Epithelial cell of proximal tubule (primary cell): ENCODE results near the gene ABHD14A. TPM values are rescaled to one million over a fixed set of nuclear protein-coding genes. Genes with fewer than 3 reads are reported as not detected.

ENCODE experiments used
- DNase-seq: peaks from one replicate; pipeline ENCODE4 v3.0.0-alpha.2; 2011; ENCODE audit warnings: low read depth
- H3K4me3 ChIP-seq: 2 replicates; pipeline ENCODE4 v1.5.1; 2011; ENCODE audit warnings: low read depth, mild to moderate bottlenecking, low read length
- CTCF ChIP-seq: conservative IDR thresholded peaks from 2 replicates; pipeline ENCODE4 v1.5.1; 2012; ENCODE audit warnings: low read depth, mild to moderate bottlenecking, low read length
- total RNA-seq: library from RNA; depleted of rRNA; stranded (reverse); fragments of >200 nt; gene quantifications from 2 replicates; pipeline ENCODE4 v1.2.3, GENCODE V29; 2015

ABHD14A gene
- total RNA-seq, 1 donor from 2014 or later = 13.8 TPM

DNA sequence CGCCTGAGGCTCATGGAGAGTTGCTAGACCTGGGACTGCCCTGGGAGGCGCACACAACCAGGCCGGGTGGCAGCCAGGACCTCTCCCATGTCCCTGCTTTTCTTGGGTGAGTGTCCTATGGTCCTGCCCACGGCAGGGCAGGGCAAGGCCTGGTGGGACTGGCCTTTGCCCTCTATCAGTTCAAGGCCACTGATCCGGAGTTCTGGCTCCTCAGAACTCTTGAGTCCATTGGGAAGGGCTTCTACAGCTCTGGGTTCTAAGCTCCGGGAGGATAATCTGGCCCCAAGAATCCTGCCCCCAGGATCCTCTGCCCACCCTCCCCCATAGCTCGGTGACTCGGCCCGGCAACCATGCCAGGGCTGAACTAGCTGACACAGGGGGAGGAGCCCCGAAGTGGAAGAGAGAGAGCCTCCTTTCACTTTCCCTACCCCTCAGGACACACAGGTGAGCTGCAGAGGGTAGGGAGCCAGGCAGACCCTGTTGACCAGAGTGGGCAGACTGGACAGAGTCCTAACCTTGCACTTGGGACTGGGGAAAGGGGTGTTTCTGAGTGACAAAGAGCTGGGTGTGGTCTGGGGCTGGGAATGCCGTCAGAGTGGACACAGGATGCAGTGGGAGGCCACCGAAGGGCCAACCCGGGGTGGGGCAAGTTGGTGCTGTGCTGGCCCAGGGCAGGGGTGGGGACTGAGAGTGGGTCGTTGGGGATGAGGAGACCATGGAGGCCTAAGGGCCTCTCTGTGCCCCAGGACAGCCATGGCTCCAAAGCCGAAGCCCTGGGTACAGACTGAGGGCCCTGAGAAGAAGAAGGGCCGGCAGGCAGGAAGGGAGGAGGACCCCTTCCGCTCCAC is 32.0 kb upstream of the ABHD14A start:
- no peak for TF ChIP-seq CTCF
- no peak for DNase-seq
- H3K4me3 ChIP-seq = peak overlapping the region; percentile 77

- DNase-seq = no peak
These were observed 31.1 kb upstream of the ABHD14A start for GRCh38 chr3:51943451-51944391.

DNA sequence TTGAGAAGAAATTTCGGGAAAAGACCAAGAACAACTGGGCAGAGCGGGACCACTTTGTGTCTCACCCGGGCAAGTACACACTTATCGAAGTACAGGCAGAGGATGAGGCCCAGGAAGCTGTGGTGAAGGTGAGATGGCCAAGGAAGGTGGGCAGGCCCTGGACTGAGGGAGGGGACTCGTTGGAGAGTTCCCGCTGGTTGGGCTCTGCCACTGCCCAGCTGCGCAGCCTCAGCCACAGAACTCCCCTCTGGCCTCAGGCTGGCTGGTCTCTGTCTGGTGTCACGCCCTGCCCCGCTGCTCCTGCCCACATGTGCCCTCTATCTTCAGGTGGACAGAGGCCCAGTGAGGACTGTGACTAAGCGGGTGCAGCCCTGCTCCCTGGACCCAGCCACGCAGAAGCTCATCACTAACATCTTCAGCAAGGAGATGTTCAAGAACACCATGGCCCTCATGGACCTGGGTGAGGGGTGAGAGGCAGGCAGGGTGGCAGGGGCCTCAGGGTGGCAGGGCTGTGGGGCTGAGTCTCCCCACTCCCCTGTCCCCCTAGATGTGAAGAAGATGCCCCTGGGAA is 30.3 kb upstream of the ABHD14A start:
- DNase-seq = no peak
- no peak for TF ChIP-seq CTCF

More at GRCh38 chr3:51943451-51944391, 31.1 kb upstream of the ABHD14A start:
- peak overlapping the region; percentile 77 for H3K4me3 ChIP-seq
- TF ChIP-seq CTCF = no peak

DNA sequence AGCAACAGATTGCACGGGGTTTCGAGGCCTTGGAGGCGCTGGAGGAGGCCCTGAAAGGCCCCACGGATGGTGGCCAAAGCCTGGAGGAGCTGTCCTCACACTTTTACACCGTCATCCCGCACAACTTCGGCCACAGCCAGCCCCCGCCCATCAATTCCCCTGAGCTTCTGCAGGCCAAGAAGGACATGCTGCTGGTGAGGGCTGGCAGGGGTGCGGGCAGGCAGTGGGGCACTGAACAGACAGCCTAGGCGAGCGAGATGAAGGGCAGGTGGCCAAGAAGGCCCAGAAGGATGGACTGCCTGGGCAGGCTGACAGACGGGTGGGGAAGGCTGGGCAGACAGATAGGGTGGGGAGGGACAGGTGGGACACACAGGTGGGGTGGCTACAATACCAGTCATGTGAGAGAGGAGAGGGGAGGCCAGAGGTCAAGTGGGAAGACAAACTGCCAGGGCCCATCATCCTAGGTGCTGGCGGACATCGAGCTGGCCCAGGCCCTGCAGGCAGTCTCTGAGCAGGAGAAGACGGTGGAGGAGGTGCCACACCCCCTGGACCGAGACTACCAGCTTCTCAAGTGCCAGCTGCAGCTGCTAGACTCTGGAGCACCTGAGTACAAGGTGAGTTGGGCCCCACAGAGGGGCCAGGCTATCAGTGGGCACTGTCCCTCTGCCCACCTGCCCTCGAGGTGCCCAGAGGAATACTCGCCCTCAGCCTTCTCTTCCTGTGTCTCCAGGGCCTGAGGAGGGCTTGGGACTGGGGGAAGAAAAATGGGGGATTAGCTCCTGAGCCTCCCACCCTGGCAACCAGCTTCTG is 29.6 kb upstream of the ABHD14A start:
- no peak overlapping the region for H3K4me3 ChIP-seq
- no peak for DNase-seq
- no peak for TF ChIP-seq CTCF

More for the DNA sequence above, 30.3 kb upstream of the ABHD14A start:
- no peak overlapping the region for H3K4me3 ChIP-seq

DNA sequence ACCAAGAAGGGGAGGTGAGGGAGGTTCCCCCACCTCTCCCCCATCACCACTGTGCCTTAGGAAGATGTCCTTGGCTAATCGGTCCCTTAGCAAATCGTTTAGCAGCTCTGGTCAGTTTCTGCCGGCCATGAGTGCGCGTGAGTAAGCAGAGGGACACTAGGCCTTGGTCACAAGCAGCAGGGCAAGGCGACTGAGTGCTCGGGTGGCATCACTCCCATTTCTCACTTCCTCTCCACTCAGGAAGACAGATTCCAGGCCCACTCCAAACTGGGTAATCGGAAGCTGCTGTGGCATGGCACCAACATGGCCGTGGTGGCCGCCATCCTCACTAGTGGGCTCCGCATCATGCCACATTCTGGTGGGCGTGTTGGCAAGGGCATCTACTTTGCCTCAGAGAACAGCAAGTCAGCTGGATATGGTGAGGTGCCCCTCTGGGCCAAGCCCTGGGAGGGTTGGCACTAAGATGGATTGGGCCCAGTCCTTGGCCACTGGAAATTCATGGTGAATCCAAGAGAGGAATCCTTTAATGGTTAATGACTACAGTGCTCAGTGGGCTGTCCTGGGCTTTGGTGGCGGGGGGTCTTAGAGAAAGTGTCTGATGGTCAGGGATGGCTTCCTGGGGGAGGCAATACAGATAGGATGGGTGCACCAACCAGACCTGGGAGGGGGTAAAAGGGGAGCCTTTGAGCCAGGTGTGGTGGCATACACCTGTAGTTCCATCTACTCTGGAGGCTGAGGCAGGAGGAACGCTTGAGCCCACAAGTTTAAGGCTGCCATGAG is 28.7 kb upstream of the ABHD14A start:
- TF ChIP-seq CTCF = no peak
- H3K4me3 ChIP-seq = no peak overlapping the region
- DNase-seq = no peak

- DNase-seq = no peak
- no peak overlapping the region for H3K4me3 ChIP-seq
- TF ChIP-seq CTCF = no peak
These were observed 28.1 kb upstream of the ABHD14A start for GRCh38 chr3:51946796-51947195.
